GM12873 (cell line): ENCODE measurements around the gene FOLR2.

Experiments used
- TF ChIP-seq, protein P1 (sequence below): IDR thresholded peaks from 2 replicates; pipeline ENCODE4 v1.5.1; 2012; ENCODE audit warnings: low read depth, mild to moderate bottlenecking, moderate library complexity, low read length, control low read depth; ENCODE audit not compliant: insufficient read depth; ENCODE audit errors: missing control alignments

The FOLR2 gene

DNA sequence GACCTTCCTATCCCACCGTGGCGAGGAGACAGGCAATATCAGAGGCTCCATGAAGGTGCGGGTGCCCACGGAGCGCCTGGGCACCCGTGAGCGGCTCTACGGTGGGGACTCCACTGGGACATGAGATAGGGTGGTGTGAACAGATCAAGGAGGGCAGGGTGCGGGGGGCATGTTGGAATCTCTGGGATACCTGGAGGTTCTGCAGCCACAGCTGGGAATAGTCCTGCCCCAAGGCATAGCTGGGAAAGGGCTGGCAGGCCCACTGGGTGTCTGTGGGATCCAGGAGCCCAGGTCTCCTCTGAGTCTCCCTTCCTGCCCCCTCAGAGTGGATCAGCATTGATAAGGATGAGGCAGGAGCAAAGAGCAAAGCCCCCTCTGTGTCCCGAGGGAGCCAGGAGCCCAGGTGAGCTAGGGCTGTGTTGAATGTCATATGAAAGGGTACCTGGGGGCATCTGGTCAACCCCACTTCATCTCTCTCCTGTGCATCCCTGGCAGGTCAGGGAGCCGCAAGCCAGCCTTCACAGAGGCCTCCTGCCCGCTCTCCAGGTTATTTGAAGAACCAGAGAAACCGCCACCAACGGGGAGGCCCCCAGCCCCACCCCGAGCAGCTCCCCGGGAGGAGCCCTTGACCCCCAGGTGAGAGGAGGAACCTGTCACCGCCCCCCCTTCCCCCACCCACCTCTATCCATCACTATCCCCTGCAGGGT lies 18.9 kb downstream of the FOLR2 start:
- TF ChIP-seq, protein P1, sequence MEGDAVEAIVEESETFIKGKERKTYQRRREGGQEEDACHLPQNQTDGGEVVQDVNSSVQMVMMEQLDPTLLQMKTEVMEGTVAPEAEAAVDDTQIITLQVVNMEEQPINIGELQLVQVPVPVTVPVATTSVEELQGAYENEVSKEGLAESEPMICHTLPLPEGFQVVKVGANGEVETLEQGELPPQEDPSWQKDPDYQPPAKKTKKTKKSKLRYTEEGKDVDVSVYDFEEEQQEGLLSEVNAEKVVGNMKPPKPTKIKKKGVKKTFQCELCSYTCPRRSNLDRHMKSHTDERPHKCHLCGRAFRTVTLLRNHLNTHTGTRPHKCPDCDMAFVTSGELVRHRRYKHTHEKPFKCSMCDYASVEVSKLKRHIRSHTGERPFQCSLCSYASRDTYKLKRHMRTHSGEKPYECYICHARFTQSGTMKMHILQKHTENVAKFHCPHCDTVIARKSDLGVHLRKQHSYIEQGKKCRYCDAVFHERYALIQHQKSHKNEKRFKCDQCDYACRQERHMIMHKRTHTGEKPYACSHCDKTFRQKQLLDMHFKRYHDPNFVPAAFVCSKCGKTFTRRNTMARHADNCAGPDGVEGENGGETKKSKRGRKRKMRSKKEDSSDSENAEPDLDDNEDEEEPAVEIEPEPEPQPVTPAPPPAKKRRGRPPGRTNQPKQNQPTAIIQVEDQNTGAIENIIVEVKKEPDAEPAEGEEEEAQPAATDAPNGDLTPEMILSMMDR = no peak

DNA sequence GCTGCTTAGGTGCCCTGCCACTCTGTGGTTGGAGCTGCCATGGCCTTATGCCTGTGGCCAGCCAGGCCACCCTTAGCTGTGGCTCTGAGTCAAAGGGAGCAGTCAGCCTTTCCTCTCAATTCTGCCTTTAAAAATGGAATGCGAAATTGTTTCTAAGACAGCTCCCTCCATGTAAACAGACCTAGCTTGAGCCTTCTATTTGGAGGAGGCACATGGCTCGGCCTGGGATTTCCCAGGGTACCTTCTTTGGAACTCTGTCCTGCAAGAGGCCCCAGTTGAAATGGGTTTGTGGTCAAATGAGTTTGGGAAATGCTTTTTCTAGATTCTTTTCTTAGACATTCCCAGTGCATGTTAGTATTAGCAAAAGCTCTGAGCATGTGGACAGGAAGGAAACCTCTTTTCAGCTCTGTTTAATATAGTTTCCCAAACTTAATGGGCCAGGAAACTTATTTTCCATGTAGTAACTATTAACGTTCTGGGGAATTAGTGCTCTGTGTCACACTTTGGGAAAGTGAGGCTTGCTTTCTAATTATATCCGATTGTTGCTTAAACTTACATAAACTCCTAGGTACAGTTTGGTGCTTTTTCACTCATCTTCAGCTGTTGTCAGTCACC lies 19.6 kb downstream of the FOLR2 start:
- TF ChIP-seq, protein P1 = no peak

DNA sequence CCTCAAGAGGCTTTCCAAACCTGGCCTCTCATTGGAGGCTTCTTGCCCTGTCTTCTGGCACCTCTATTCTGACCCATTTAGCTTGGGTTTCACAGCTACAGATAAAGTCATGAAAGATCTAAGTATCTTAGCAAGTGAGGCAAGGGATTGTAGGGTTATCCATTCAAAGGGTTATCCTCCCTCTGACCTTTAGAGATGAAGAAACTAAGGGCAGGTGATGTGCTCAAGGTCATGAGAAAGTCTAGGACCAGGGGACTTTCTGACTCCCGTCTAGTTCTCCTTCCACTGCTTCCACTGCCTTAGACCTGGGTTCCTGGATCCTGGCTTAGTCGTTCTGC lies 20.1 kb downstream of the FOLR2 start:
- TF ChIP-seq, protein P1 = no peak

DNA sequence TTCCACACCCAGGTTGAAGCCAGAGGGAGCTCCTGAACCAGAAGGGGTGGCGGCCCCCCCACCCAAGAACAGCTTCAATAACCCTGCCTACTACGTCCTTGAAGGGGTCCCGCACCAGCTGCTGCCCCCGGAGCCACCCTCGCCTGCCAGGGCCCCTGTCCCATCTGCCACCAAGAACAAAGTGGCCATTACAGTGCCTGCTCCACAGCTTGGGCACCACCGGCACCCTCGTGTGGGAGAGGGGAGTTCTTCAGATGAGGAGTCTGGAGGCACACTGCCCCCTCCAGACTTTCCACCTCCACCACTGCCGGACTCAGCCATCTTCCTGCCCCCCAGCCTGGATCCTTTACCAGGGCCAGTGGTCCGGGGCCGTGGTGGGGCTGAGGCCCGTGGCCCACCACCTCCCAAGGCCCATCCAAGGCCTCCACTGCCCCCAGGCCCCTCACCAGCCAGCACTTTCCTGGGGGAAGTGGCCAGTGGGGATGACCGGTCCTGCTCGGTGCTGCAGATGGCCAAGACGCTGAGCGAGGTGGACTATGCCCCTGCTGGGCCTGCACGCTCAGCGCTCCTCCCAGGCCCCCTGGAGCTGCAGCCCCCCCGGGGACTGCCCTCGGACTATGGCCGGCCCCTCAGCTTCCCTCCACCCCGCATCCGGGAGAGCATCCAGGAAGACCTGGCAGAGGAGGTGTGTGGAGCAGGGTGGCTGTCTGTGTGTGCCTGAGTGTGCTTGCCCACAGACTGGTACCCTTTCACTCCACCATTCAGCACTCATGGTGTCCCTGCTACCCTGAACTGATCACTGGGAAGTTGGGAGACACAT lies 20.7 kb downstream of the FOLR2 start:
- TF ChIP-seq, protein P1 = no peak

DNA sequence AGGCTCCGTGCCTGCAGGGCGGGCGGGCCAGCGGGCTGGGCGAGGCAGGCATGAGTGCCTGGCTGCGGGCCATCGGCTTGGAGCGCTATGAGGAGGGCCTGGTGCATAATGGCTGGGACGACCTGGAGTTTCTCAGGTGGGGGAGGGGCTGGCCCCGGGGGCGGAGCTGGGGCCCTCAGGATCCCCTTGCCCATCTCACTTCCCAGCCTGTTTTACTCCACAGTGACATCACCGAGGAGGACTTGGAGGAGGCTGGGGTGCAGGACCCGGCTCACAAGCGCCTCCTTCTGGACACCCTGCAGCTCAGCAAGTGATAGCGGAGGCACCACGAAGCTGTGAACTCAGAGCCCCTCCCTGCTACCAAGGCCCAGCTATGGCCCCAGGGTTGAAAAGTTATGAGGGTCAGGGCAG lies 21.5 kb downstream of the FOLR2 start:
- TF ChIP-seq, protein P1 = peak; percentile 82

DNA sequence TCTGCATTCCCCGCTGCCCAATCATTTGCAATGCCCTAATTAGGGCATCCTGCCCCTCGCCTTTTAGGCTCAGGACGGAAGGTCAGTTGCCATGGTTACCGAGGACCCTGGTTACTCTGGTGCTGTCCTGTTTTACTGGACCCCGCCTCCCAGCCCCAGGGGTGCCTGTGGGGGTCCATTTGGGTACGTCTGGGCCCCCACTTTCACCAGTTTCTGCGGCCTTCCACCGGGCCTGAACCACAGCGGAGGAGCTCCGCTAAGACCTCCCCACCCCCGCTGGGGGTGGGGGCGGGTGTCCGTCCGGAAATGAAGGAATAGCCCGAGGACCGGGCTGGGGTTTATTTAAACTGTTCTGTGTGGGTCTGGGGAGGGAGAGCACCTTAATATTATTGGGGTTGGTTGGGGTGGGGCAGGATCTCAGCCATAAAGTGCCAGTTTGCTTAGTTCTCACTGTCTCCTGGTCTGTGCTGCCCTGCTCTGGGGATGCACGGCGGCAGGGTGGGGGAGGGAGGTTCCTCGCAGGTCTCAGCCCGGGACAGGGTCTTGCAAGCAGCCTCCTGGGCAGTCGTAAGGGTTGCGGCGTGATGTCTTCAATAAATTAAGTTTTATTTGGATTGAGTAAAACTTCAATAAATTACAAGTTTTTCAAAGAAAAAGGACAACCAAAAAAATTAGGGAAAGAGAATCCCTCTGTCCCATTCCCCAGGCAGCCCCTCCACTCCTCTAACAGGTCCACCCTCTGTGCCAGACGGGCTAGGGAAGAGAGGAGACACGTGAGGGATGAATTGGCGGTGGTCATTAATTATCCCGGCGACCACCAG lies 22.1 kb downstream of the FOLR2 start:
- TF ChIP-seq, protein P1 = no peak
